Muscle layer of colon (tissue), 2 donors: ENCODE measurements around the gene C2CD3.
"Not testable (repeated sequence)": the region's sequence is repeated elsewhere in the genome, so short reads cannot be mapped to it uniquely, and the experiment has no call there.

Experiments used
- H3K27ac ChIP-seq: one replicate; pipeline ENCODE4 v1.7.0; 2013; ENCODE audit warnings: low read depth, mild to moderate bottlenecking, low read length, moderate library complexity
- H3K27me3 ChIP-seq, 2 donors: one replicate each; pipeline ENCODE4 v1.7.0; 2013; ENCODE audit warnings: low read length in 2 of 2, mild to moderate bottlenecking in 2 of 2; ENCODE audit not compliant: insufficient read depth in 2 of 2, control insufficient read depth in 1 of 2
- H3K36me3 ChIP-seq: one replicate; pipeline ENCODE4 v1.7.0; 2013; ENCODE audit warnings: mild to moderate bottlenecking, low read length; ENCODE audit not compliant: insufficient read depth
- H3K4me1 ChIP-seq: one replicate; pipeline ENCODE4 v1.7.0; 2013; ENCODE audit warnings: mild to moderate bottlenecking, low read length; ENCODE audit not compliant: insufficient read depth
- H3K4me3 ChIP-seq, 2 donors: one replicate each; pipeline ENCODE4 v1.7.0; 2013; ENCODE audit warnings: low read length in 2 of 2, low read depth in 1 of 2, mild to moderate bottlenecking in 1 of 2, moderate library complexity in 1 of 2
- H3K9ac ChIP-seq: one replicate; pipeline ENCODE4 v1.7.0; 2013; ENCODE audit warnings: low read length
- H3K9me3 ChIP-seq: one replicate; pipeline ENCODE4 v1.7.0; 2013; ENCODE audit warnings: mild to moderate bottlenecking, low read length
- donor health status: abdominal sarcoma.
- donor health status: Adenocarcinoma of cecum.

Gene C2CD3

GRCh38 chr11:74081428-74081827, 89.4 kb downstream of the C2CD3 start:
- H3K9ac ChIP-seq, result no peak overlapping the region
- no peaks in the 10 kb centered on the region for H3K4me1 ChIP-seq
- no peak overlapping the region for H3K27ac ChIP-seq
- no peaks in the 10 kb centered on the region for H3K27me3 ChIP-seq
- no peak overlapping the region for H3K4me3 ChIP-seq
- peaks cover 13% of the 10 kb centered on the region for H3K36me3 ChIP-seq
- H3K9me3 ChIP-seq, result no peaks in the 10 kb centered on the region

- no peak overlapping the region for H3K4me3 ChIP-seq
- H3K27me3 ChIP-seq, result no peaks in the 10 kb centered on the region
- no peak overlapping the region for H3K27ac ChIP-seq
- H3K9ac ChIP-seq, result no peak overlapping the region
- peaks cover 17% of the 10 kb centered on the region for H3K36me3 ChIP-seq
- no peaks in the 10 kb centered on the region for H3K4me1 ChIP-seq
- no peaks in the 10 kb centered on the region for H3K9me3 ChIP-seq
These were observed 93.6 kb downstream of the C2CD3 start for GRCh38 chr11:74077193-74077592.

GRCh38 chr11:74072721-74073120, 98.1 kb downstream of the C2CD3 start:
- Histone ChIP-seq H3K36me3 (peaks cover 34% of the 10 kb centered on the region), H3K27ac (no peak overlapping the region), H3K9me3 (no peaks in the 10 kb centered on the region), H3K9ac (no peak overlapping the region), H3K4me3 (no peak overlapping the region), H3K4me1 (no peaks in the 10 kb centered on the region), H3K27me3 (no peaks in the 10 kb centered on the region)

DNA sequence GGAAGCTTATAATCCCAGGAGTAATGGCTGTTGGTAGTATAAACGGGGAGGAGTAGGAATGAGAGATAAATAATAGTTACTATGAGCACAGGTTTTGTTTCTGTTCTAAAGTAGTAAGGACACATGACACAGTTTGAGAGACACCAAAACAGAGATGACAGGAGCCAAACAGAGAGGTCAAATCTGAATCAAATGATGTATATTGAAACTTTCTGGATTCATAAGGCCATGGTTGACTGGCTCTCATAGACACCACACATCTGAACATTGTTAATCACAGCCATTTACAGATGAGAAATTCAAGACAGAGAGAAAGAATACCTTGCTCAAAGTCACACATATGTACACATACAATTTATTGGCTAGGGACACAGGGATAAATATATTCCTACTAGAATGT, 98.5 kb downstream of the C2CD3 start:
- Histone ChIP-seq H3K4me1 (no peaks in the 10 kb centered on the region), H3K27ac (no peak overlapping the region), H3K36me3 (peaks cover 34% of the 10 kb centered on the region), H3K9ac (no peak overlapping the region), H3K4me3 (no peak overlapping the region), H3K9me3 (no peaks in the 10 kb centered on the region), H3K27me3 (no peaks in the 10 kb centered on the region)

- no peak overlapping the region for H3K9ac ChIP-seq
- H3K4me3 ChIP-seq, result no peak overlapping the region
- no peaks in the 10 kb centered on the region for H3K9me3 ChIP-seq
- H3K4me1 ChIP-seq, result no peaks in the 10 kb centered on the region
- H3K27ac ChIP-seq, result no peak overlapping the region
- H3K36me3 ChIP-seq, result peaks cover 34% of the 10 kb centered on the region
- no peaks in the 10 kb centered on the region for H3K27me3 ChIP-seq
These were observed 99.9 kb downstream of the C2CD3 start for GRCh38 chr11:74070723-74071492.

GRCh38 chr11:74069146-74070046, 101.4 kb downstream of the C2CD3 start:
- Histone ChIP-seq H3K27me3 (no peaks in the 10 kb centered on the region), H3K4me1 (no peaks in the 10 kb centered on the region), H3K27ac (no peak overlapping the region), H3K9ac (no peak overlapping the region), H3K9me3 (no peaks in the 10 kb centered on the region), H3K36me3 (peaks cover 34% of the 10 kb centered on the region), H3K4me3 (no peak overlapping the region)

- not testable (repeated sequence) for H3K27me3 ChIP-seq, H3K9ac ChIP-seq, H3K4me1 ChIP-seq, H3K9me3 ChIP-seq, H3K27ac ChIP-seq, H3K4me3 ChIP-seq
- H3K36me3 ChIP-seq, result peaks cover 13% of the 10 kb centered on the region
These were observed 104.1 kb downstream of the C2CD3 start for GRCh38 chr11:74066663-74067062.

GRCh38 chr11:74065534-74065933, 105.3 kb downstream of the C2CD3 start:
- not testable (repeated sequence) for H3K9me3 ChIP-seq, H3K36me3 ChIP-seq, H3K4me3 ChIP-seq, H3K27ac ChIP-seq, H3K4me1 ChIP-seq, H3K9ac ChIP-seq, H3K27me3 ChIP-seq

DNA sequence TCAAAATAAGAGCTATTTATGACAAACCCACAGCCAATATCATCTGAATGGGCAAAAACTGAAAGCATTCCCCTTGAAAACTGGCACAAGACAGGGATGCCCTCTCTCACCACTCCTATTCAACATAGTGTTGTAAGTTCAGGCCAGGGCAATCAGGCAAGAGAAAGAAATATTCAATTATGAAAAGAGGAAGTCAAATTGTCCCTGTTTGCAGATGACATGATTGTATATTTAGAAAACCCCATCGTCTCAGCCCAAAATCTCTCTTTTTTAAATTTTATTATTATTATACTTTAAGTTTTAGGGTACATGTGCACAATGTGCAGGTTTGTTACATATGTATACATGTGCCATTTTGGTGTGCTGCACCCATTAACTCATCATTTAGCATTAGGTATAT, 107.2 kb downstream of the C2CD3 start:
- H3K27ac ChIP-seq, H3K9ac ChIP-seq, H3K4me1 ChIP-seq, H3K36me3 ChIP-seq, H3K27me3 ChIP-seq, H3K4me3 ChIP-seq, H3K9me3 ChIP-seq: not testable (repeated sequence)

GRCh38 chr11:74061599-74061998, 109.2 kb downstream of the C2CD3 start:
- not testable (repeated sequence) for H3K9ac ChIP-seq, H3K4me1 ChIP-seq, H3K4me3 ChIP-seq, H3K36me3 ChIP-seq, H3K9me3 ChIP-seq, H3K27me3 ChIP-seq, H3K27ac ChIP-seq

DNA sequence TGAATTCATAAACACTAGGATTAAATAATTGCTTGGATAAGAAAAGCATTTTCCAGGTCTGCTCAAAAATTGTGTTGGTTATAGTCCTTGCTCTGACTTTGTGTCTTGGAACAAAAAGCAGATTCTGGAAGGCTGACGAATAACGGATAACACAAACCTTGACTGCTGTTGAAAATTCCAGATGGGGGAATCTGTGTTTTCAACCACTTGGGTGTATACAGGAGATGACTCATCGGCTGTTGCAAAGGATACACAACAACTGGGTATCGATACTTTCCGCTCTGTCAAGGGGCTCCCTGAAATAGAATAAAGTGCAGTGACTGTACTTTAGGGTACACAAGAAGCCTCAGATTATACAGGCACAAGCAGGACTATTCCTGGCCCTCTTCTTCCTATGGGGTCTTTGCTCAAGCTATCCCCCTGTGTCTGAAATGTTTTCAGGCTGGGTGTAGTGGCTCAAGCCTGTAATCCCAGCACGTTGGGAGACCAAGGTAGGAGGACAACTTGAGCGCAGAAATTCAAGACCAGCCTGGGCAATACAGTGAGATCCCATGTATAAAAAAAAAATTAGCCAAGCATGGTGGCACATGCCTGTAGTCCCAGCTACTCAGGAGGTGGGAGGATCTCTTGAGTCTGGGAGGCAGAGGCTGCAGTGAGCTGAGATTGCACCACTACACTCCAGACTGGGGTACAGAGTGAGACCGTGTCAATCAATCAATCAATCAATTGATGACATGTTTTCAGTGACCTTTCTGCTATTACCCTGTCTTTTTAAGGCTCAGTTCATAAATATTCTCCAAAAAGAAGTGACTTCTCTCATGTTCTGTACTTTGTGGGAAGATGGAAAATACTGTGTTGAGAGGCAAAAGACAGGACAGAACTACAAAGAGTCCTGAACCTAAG, 113.3 kb downstream of the C2CD3 start:
- Histone ChIP-seq H3K27ac (no peak overlapping the region), H3K4me1 (no peaks in the 10 kb centered on the region), H3K36me3 (peaks cover 11% of the 10 kb centered on the region), H3K9me3 (no peaks in the 10 kb centered on the region), H3K4me3 (no peak overlapping the region), H3K27me3 (no peaks in the 10 kb centered on the region), H3K9ac (no peak overlapping the region)
